HS-27A (cell line): Measurements from ENCODE around the gene MMP17.

ENCODE experiments used
- DNase-seq: peaks from one replicate; pipeline ENCODE4 v3.0.0-alpha.2; 2012; ENCODE audit warnings: low read depth, missing footprints

Gene MMP17

GRCh38 chr12:131895640-131896079, 67.5 kb downstream of the MMP17 start:
- DNase-seq, result no peak

- peak; percentile 46 for DNase-seq
These were observed 68.1 kb downstream of the MMP17 start for GRCh38 chr12:131896080-131896810.

- no peak for DNase-seq
These were observed 68.6 kb downstream of the MMP17 start for GRCh38 chr12:131896811-131897270.

- no peak for DNase-seq
These were observed 69.1 kb downstream of the MMP17 start for GRCh38 chr12:131897276-131897675.

- DNase-seq, result no peak
These were observed 69.7 kb downstream of the MMP17 start for GRCh38 chr12:131897875-131898274.

GRCh38 chr12:131900397-131900796, 72.2 kb downstream of the MMP17 start:
- no peak for DNase-seq
